Measurements from ENCODE around the gene CNTFR. TPM values are rescaled to one million over a fixed set of nuclear protein-coding genes. Genes with fewer than 3 reads are reported as not detected.
A peak's percentile ranks its signal among the peaks of the same experiment; 100 is the strongest.

Gene CNTFR
- polyA plus RNA-seq, 3 donors = 31.6 to 48.1 (median 45.5) TPM

DNA sequence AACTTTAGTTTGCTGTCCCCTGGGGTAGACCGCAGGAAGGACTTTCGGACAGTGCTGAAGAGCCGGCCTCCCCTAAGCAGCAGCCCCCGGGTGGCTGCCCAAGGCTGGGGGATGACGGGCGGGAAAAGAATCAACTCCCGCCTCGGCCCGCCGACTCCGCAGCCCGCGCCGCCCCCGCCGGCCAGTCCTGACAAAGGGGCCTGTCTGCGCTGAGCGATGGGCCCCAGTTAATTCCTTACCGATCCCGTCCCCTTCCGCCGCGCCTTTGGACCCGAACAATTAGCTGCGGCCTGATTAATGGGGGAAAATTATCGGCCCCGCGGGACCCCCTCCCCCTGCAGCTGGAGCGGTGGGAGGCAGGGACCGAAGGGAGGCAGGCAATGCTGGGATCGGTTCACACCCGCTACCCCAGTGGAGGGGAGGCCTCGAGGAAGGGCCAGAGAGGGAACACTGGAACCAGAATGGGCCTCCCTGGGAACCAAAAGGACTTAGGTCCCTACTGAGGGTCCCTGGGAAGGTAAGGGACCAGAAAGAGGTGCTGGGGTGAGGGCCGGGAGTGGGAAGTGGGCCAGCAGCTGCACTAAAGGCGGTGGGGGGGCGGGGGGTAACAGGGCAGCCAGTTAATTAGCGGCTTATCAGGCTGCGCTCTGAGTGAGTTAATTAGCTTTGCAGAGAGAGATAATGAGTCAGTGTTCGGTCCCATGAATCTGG lies 35.1 kb upstream of the CNTFR start:
- DNase-seq = no peak

DNA sequence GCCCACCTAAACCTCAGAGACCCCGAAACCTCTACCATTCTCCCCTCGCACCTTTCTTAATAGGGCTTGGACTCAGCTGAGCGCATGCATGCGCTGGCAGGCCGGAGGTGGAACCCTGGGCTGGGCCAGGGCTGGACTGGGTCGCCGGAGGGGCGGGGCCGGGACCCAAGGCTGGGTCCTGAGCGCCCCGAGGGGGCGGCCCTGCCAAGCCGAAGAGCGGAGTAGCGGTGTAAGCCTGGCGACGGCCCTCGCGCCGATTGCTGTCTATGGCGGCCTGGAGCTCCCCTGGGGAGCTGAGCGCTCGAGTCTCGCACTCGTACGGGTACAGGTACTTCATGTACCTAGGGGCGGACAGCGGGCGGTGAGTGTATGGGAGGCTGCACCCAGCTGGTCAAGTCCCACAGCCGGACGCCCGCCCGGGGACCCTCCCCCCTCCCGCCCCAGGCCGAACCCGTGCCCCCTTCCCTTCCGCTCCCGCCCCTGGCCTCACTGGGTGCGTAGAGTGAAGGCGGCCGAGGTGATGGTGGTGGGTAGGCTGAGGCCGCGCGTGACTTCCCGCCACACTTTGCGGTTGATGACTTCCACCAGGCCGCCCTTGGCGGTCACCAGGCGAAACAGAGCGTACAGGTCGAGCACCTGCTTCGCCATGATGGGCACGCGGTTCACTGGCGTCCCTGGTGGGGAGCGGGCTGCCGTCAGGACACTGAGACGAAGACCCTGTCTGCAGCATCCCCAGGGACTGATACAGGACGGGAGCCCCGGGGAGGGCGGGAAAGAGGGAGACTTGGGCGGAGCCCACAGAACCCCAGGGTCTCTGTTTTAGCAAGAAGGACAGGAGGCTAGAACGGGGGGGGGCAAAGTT lies 34.1 kb upstream of the CNTFR start:
- DNase-seq = no peak

DNA sequence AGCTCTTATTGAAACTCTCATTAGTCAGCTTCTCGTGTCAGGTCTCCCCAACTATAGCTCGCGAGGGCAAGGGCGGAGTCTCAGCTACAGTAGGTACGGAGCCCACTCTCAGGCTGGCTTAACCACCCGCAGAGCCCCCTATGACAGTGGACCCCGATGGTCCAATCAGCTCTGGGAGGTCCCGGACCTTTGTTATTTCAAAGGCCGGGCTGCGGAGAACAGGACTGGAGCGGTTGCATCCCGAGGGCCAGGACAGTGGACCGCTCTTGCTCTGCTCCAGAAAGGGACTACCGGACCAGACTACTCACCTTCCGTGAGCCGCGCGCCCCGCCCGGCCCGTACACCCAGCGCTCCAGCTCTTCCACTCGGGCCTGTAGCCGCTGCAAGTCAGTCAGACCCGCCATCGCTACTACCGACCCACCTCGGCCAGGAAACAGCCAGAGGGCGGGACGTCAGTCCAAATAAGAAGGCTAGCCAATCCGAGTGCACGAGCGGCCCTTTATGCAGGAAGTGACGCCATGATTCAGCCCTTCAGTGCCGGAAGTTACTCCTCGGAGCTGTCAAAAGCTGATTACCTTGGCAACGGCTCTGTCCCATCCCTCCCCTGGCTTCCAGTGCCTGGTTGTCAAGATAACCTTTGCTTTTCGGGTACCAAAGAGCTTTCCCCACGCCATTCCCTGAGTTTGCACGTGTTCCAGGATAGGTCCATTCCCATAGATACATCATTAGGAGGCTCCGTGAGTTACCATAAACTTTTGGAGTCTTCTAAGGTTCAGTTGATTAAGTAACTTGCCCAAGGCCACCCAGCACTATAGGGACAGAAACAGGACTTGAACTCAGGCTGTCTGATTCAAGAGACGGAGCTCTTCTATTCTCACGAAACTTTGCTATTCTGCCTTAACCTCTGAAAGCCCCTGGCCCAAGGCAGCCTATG lies 30.8 kb upstream of the CNTFR start, which contains the start of gene DCTN3:
Gene DCTN3, minus strand, starts transcription at position 435 of the 934 bp plus-strand sequence. Its CDS starts 31 bp downstream, at position 404.
- peak; percentile 95 for DNase-seq

DNA sequence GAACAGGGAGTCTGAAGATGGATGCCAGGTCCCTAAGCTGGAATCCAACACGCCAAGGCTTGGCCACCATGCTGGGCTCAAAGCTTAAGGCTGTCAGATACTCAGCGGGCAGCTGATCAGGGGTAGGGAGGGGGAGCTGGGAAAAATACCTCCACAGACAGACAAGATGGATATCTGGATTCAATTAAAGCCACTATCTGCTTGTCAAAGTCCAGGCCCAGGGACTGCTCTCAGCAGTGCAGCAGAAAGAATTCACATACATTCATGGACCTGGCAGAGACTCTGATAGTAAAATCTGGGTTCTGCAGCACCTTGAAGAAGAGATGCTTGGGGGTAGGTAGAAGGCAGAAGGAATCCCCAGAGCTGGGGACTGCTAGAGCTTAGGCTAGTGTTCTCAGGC lies 25.6 kb upstream of the CNTFR start:
- no peak for DNase-seq

DNA sequence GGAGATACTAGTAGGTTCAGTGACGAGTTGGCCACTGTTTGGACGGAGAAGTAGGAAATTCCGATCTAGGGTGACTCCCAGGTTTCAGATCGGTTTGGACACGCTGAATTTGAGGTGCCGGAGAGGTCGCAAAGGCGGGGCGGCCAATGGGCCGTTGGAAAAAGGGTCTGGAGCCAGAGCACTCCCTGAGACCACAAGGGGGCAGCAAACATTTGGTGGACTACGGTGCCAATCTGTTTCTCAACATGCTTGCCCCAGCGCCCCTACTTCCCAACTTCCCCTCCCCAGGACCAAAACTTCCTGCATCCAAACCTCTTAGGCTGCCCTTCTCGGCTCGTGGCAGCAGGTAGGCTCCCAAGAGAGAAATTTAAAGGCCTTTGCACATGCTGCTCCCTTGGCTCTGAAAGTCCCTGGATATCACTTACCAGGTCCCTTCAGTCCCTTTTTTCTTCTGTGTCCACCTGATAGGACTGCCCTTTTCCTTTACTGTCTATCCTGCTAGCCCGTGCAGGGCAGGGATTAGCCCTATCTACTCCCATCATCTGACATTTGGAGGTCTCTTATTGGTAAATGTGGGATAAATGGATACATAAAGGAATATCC lies 23.4 kb upstream of the CNTFR start:
- DNase-seq = no peak

DNA sequence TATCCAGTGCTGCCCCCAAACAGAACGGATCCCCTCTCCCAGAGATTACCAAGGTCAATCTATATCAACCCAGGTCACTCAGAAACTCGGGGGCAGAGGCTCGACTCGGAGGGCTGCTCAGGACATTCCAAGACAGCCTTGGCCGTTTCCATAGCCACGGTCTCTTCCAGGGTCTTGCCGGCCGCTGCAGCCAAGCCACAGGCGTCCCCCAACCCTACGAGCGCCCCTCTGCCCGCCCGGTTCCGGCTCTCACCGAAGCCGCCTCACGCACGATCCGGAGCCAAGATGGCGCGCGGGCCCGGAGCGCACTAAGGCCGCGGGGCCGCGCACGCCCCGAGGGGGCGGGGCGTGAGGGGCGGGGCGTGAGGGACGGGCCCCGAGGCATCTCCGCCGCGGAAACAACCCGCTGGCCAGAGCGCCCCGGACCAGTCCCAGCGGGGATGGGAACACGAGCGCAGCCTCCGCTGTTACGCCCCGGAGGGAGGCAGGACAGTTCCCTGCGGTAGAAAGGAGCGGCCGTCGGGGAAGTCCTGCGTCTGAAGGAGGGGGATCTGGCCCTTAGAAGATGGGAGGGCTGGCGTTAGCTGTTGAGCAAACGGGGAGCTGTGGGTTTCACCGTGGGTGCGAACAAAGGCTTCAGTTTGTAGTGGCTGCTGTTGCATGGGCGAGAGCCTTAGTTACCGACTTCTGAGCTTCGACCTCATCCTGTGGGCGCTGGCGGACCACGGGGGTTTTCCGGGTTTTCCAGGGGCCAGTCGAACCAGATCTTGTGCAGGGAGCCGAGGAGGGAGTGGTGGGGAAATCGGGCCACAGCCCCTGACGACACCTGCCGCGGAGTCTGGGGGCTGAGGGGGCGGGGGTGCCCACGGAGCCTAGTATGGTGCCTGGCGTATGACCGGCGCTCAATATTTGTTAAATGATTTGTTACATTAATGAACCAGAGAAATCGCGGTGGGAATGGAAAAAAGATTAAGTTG lies 22.6 kb upstream of the CNTFR start, which contains the start of gene RPP25L:
Gene RPP25L, minus strand, starts transcription at position 287 of the 977 bp plus-strand sequence. CDS start 801 bp downstream, outside the sequence.
- peak; percentile 89 for DNase-seq

DNA sequence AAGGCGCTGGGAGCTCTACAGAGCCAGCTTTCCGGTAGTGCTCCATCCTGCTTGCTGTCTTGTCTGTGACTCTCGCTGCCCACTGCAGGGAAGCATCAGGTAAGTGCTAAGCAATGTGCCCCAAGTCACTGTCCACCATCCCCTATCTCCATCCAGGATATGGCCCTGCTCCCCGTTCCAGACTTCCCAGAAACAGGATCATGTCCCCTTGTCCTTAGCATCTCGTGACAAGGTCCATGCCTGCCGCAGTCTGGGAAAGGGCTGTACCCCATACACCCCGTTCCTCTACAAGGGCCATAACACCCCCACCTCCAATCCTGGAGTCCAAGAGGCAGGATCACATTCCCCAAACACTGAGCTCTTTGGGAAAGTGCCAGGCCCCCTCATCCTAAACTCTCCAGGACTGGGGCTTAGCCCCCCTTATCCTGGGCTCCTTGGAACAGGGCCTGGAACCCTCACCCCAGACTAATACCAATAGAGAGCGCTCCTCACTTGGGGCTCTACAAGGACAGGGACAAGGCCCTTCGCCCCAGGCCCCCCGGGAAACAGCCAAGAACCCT lies 21.8 kb upstream of the CNTFR start:
- no peak for DNase-seq

- DNase-seq = no peak
Observed at GRCh38 chr9:34610434-34611206, 21.1 kb upstream of the CNTFR start.

DNA sequence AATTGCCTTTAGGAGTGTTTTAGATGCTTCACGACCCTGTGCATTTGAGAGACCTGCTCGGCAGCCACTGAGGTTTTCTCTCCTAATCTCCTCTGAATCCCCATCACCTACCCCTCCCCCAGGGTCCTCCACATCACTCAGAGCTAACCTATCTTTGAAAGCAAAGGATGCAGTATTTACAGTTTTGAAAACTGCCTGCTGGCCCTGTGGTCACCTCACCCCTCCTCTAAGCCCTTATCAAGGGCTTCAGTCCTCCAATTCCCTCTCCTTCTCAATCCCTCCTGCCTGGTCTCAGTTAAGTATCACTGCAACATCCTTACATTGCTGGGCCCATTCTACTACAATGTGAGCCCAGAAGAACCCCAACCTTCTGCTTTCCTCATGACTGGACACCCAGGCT lies 17.8 kb upstream of the CNTFR start:
- no peak for DNase-seq

GRCh38 chr9:34606905-34607304 lies 17.4 kb upstream of the CNTFR start:
- DNase-seq = no peak

DNA sequence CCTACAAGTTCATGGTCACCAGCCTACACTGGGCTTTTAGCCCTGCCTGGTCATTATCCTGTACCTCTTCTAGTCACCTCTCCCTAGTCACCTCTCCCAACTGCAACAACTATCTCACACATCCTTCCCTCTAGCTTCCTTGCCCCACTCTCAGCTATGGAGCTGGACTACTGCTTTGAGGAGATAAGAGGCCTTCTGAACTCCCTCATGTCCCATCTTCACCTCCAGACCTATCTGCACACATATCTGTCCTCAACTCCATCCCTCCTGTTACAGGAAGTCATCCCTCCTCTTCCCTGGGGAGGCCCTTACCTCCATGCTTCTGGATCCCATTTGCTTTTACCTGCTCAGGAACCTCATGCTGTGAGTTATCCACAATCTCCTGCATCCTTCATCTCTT lies 16.7 kb upstream of the CNTFR start:
- no peak for DNase-seq

GRCh38 chr9:34603610-34604231 lies 14.2 kb upstream of the CNTFR start:
- DNase-seq = peak; percentile 85

DNA sequence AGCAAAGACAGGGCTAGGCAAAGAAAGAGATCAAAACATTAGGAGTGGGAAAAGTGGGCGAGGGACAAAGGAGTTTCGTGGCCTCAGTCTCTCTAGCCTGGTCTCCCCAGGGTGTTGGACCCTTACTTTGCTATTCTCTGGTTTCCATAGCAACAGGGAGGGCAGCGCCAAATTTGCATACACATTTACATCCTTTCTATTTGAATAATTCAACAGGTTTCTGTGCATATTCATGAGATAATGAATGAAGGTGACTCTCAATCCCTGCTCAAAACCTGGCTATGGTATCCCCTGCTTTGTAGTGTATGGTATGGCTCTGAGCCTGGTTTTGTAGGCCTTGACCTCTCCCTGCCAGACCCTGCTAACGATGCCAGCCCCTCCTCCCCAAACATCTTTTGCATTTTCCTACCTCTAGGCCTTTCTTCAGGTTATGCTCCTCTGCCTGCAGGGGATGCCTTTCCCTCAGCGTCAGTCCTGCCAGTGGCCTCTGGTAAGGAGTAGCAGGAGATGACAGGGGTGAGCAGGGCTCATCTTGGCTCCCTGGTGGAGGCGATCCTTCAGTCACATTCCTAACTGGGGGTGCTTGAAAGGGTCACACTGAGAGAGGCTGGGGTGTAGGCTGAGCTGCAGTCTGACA lies 12.5 kb upstream of the CNTFR start:
- DNase-seq = no peak

DNA sequence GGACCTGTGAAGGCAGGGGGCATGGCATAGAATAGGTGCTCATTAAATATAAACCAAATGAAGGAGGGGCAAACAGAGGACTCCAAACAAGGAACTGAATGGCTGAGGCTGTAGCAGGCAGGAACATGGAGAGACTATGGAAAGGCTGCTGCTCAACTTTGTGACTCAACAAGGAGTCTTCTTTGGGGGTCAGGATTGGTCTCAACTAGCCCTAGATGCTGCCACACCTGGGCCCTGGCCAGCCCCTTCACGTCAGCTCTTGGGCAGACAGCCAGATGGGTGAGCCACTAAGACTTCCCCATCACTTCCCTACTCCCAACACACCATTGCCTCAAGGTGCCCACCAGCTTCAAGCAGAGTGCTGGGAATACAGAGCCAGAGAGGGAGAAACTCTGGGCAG lies 11.4 kb upstream of the CNTFR start:
- no peak for DNase-seq

GRCh38 chr9:34599546-34599945 lies 10.0 kb upstream of the CNTFR start:
- DNase-seq = no peak

DNA sequence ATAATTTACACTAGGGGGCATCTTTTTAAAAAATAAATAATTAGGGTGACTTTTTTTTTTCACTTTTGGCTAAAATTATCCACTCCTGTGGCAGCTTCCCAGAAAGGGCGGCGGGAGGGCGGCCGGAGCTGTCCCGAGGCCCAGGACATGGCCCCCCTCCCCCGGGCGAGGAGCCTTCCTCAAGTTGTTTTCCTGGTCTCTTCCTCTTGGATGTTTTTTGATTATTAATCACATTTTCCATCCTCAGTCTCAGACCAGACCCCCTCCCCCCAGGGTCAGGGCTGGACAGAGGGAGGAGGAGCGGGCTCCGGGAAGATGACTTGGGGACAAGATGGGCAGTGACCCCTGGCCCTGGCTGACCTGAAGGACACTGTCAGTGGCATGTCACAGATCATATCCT lies 4.7 kb upstream of the CNTFR start:
- DNase-seq = no peak

DNA sequence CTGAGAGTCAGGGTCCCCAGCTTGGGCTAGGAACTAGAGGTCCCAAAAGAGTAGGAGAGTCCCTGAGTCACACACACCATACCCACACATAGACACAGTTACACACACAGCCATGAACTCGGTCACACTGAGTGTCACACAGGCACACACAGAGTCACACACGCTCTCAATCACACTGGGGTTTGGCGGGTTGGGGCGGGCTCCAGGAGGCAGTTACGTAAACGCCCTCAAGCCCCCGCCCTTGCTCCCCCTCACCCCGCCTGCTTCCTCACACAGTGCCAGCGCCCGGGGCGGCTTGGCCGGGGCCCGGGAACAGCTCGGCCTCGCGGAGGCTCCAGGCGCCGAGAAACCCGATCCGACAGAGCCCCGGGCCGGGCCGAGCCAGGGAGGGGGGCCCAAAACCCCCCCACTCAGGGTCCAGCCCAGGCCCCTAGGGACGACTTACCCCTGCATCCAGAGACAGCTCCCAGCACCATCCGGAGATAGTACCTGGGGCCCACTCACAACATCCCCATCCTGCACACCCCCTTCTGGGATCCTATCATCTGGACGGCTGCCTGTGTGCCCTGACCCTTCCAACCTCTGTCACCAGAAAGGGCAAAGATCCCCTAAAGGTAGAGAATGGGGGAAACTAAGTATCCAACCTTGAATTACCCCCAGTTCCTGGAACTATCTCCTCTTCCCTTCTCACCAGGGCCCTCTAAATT lies 3.5 kb upstream of the CNTFR start:
- no peak for DNase-seq

All from renal pelvis (tissue), 4 donors.